Esophagus muscularis mucosa (tissue), 4 donors: ENCODE measurements around the gene KCNAB2.
A peak's percentile ranks its signal among the peaks of the same experiment; 100 is the strongest.

Experiments used
- CTCF ChIP-seq, 3 experiments: fragments of 200-600 bp in 2 of 3; fragments of 450-650 bp in 1 of 3; sonication (generic) in 2 of 3; IDR thresholded peaks; one replicate each; pipeline ENCODE4 v1.5.1; 2017 to 2019; ENCODE audit warnings: antibody characterized with exemption in 3 of 3, mild to moderate bottlenecking in 2 of 3, moderate library complexity in 1 of 3
- EP300 ChIP-seq: sonication (generic); formaldehyde crosslinking; IDR thresholded peaks from one replicate; pipeline ENCODE4 v1.6.1; 2017; ENCODE audit warnings: antibody characterized with exemption
- POLR2AphosphoS5 ChIP-seq, 2 donors: sonication (generic); formaldehyde crosslinking; IDR thresholded peaks; one replicate each; pipeline ENCODE4 v1.6.1; 2017; ENCODE audit warnings: antibody characterized with exemption in 2 of 2

GRCh38 chr1:6052543-6053205 lies 7.0 kb downstream of the KCNAB2 start:
- no peak for TF ChIP-seq EP300
- peak in 1 of 3 experiments; percentile 38 for TF ChIP-seq CTCF (IDR thresholded peaks at IDR 0.05)
- no peak for TF ChIP-seq POLR2AphosphoS5 (IDR thresholded peaks at IDR 0.05)
